Ascending aorta (tissue), 2 donors: ENCODE data around the gene COPRS. TPM values are rescaled to one million over a fixed set of nuclear protein-coding genes. Genes with fewer than 3 reads are reported as not detected.
"Not testable (repeated sequence)": the region's sequence is repeated elsewhere in the genome, so short reads cannot be mapped to it uniquely, and the experiment has no call there.

ENCODE experiments used
- DNase-seq, 2 donors: peaks; one replicate each; pipeline ENCODE4 v3.0.0-alpha.2; 2019; ENCODE audit warnings: low spot score in 2 of 2
- H3K27ac ChIP-seq, 2 donors: fragments of 200-600 bp; sonication (generic); one replicate each; pipeline ENCODE4 v1.5.1; 2016 to 2017; ENCODE audit warnings: mild to moderate bottlenecking in 1 of 2
- H3K27me3 ChIP-seq: fragments of 200-600 bp; sonication (generic); one replicate; pipeline ENCODE4 v1.5.1; 2017
- H3K36me3 ChIP-seq, 2 donors: fragments of 200-600 bp; sonication (generic); one replicate each; pipeline ENCODE4 v1.5.1; 2016
- H3K4me1 ChIP-seq, 2 donors: fragments of 200-600 bp; sonication (generic); one replicate each; pipeline ENCODE4 v1.5.1; 2016 to 2017; ENCODE audit warnings: mild to moderate bottlenecking in 1 of 2
- H3K4me3 ChIP-seq, 2 donors: fragments of 200-600 bp; sonication (generic); one replicate each; pipeline ENCODE4 v1.5.1; 2016 to 2017; ENCODE audit warnings: mild to moderate bottlenecking in 1 of 2
- H3K9me3 ChIP-seq, 2 donors: fragments of 200-600 bp; sonication (generic); one replicate each; pipeline ENCODE4 v1.5.1; 2016
- CTCF ChIP-seq, 3 experiments: fragments of 200-600 bp in 2 of 3; fragments of 450-650 bp in 1 of 3; sonication (generic) in 2 of 3; IDR thresholded peaks; one replicate each; pipeline ENCODE4 v1.5.1; 2016 to 2019; ENCODE audit warnings: antibody characterized with exemption in 3 of 3, mild to moderate bottlenecking in 1 of 3, moderate library complexity in 1 of 3
- intact Hi-C: fragments of 100-400 bp; cut with DNase I; formaldehyde crosslinking; loops from one replicate; pipeline ENCODE4 v1.15.1; 2023
- total RNA-seq: library from RNA; depleted of rRNA; stranded (reverse); fragments of >200 nt; gene quantifications from one replicate; pipeline ENCODE4 v1.1.0, GENCODE V29; 2016

Gene COPRS
- total RNA-seq, 1 donor from 2014 or later: 92.1 TPM

- no peak for TF ChIP-seq CTCF (IDR thresholded peaks at IDR 0.05)
- no peak for DNase-seq
- Histone ChIP-seq H3K27me3 (no peaks in the 10 kb centered on the region), H3K36me3 (no peaks in the 10 kb centered on the region), H3K9me3 (no peaks in the 10 kb centered on the region), H3K27ac (peak overlapping the region; percentile 3 to 13), H3K4me1 (peaks cover 0 to 3% of the 10 kb centered on the region in 2 donors), H3K4me3 (no peak overlapping the region)
- intact Hi-C loops: loop anchor here (5.0 kb wide), 1 partner anchor 99 kb away; no protein-coding TSS in a partner anchor
Observed at GRCh38 chr17:31820691-31821435, 38.2 kb downstream of the COPRS start.

- TF ChIP-seq CTCF (IDR thresholded peaks at IDR 0.05): no peak
- no peaks in the 10 kb centered on the region for H3K27me3 ChIP-seq
- no peak overlapping the region for H3K4me3 ChIP-seq
- H3K27ac ChIP-seq: no peak overlapping the region
- no peak for DNase-seq
- no peaks in the 10 kb centered on the region for H3K9me3 ChIP-seq
- intact Hi-C loops: no loop called here
- H3K4me1 ChIP-seq: peaks cover 0 to 3% of the 10 kb centered on the region in 2 donors
- H3K36me3 ChIP-seq: no peaks in the 10 kb centered on the region
Observed at GRCh38 chr17:31819578-31819977, 39.5 kb downstream of the COPRS start.

- H3K4me1 ChIP-seq, DNase-seq, H3K9me3 ChIP-seq, H3K27ac ChIP-seq, H3K36me3 ChIP-seq, intact Hi-C loops, H3K27me3 ChIP-seq, H3K4me3 ChIP-seq: not testable (repeated sequence)
Observed at GRCh38 chr17:31818863-31819262, 40.2 kb downstream of the COPRS start.

- no peak for DNase-seq
- no peak for TF ChIP-seq CTCF (IDR thresholded peaks at IDR 0.05)
- no peak overlapping the region for H3K27ac ChIP-seq
- H3K27me3 ChIP-seq: no peaks in the 10 kb centered on the region
- H3K4me1 ChIP-seq: peaks cover 4 to 9% of the 10 kb centered on the region in 2 donors
- no peaks in the 10 kb centered on the region for H3K36me3 ChIP-seq
- H3K9me3 ChIP-seq: no peaks in the 10 kb centered on the region
- no peak overlapping the region for H3K4me3 ChIP-seq
- intact Hi-C loops: no loop called here
Observed at GRCh38 chr17:31815212-31815730, 43.8 kb downstream of the COPRS start.

- Histone ChIP-seq H3K27me3 (no peaks in the 10 kb centered on the region), H3K4me1 (peaks cover 4 to 9% of the 10 kb centered on the region in 2 donors), H3K4me3 (peak overlapping the region in 1 of 2 donors; percentile 46), H3K9me3 (no peaks in the 10 kb centered on the region), H3K27ac (peak overlapping the region; percentile 64 to 70), H3K36me3 (no peaks in the 10 kb centered on the region)
- no peak for TF ChIP-seq CTCF (IDR thresholded peaks at IDR 0.05)
- intact Hi-C loops: loop anchor here (1.0 kb wide), 1 partner anchor 23 kb away; no protein-coding TSS in a partner anchor
- DNase-seq: no peak
Observed at GRCh38 chr17:31811101-31811500, 47.9 kb downstream of the COPRS start.

GRCh38 chr17:31809876-31810275 lies 49.2 kb downstream of the COPRS start:
- H3K4me3 ChIP-seq, H3K36me3 ChIP-seq, intact Hi-C loops, H3K4me1 ChIP-seq, H3K27me3 ChIP-seq, H3K9me3 ChIP-seq, DNase-seq: not testable (repeated sequence)
- H3K27ac ChIP-seq: peak overlapping the region in 1 of 2 donors; percentile 16
